Astrocyte of the spinal cord (primary cell): Measurements from ENCODE around the gene UNC79.

ENCODE experiments used
- DNase-seq: peaks from one replicate; pipeline ENCODE4 v3.0.0; 2011; ENCODE audit warnings: low read depth, low spot score
- H3K4me3 ChIP-seq: 2 replicates; pipeline ENCODE4 v1.5.1; 2011; ENCODE audit warnings: low read depth, mild to moderate bottlenecking, low read length, moderate library complexity
- in situ Hi-C: cut with HindIII; loops from 2 replicates; pipeline ENCODE4 v1.10.0; 2017; ENCODE audit warnings: low sequenced_read_pairs
- TF ChIP-seq, protein P1 (sequence below): IDR thresholded peaks from 2 replicates; pipeline ENCODE4 v1.5.1; 2012; ENCODE audit warnings: low read depth, mild to moderate bottlenecking, low read length, inconsistent platforms

UNC79 gene

DNA sequence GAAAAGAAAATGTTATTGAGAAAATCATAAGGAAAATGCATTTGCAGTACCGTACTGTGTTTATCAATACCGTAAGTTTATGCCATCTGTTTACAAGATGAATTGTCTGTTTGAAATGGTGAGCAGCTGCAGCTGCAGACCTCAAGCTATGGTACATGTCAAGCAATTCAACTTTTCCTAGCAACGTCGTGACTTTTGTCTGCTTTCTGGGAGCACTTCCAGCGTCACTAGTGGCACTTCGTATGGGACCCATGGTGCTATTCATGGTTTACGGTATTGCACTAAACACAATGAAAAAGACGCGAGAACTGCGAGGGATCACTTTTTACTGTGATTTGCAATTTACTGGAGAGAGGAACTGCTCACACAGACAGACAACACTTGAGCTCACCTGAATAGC, 160.8 kb downstream of the UNC79 start:
- TF ChIP-seq, protein P1, sequence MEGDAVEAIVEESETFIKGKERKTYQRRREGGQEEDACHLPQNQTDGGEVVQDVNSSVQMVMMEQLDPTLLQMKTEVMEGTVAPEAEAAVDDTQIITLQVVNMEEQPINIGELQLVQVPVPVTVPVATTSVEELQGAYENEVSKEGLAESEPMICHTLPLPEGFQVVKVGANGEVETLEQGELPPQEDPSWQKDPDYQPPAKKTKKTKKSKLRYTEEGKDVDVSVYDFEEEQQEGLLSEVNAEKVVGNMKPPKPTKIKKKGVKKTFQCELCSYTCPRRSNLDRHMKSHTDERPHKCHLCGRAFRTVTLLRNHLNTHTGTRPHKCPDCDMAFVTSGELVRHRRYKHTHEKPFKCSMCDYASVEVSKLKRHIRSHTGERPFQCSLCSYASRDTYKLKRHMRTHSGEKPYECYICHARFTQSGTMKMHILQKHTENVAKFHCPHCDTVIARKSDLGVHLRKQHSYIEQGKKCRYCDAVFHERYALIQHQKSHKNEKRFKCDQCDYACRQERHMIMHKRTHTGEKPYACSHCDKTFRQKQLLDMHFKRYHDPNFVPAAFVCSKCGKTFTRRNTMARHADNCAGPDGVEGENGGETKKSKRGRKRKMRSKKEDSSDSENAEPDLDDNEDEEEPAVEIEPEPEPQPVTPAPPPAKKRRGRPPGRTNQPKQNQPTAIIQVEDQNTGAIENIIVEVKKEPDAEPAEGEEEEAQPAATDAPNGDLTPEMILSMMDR: no peak
- no peak overlapping the region for H3K4me3 ChIP-seq
- in situ Hi-C loops: no loop called here
- no peak for DNase-seq

DNA sequence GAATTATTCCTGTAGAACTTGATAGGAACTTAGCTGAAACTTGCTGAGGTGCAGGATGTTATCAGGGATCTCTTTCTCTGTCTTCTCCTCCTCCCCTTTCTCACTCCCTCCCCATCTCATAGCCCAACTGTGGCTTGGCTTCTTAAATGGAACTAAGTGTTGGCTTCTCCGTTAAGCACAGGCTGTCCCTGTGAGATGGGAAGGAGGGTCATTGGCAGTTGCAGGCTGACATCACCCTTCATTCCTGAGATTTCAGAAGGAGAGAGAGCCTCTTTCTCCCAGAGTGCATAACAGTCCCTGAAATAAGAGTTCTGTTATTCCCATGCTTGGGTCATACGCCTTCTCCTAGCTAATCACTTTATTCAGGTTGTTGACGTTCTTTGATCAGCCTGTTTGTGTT, 162.0 kb downstream of the UNC79 start:
- DNase-seq: no peak
- no peak overlapping the region for H3K4me3 ChIP-seq
- in situ Hi-C loops: no loop called here
- TF ChIP-seq, protein P1: no peak

DNA sequence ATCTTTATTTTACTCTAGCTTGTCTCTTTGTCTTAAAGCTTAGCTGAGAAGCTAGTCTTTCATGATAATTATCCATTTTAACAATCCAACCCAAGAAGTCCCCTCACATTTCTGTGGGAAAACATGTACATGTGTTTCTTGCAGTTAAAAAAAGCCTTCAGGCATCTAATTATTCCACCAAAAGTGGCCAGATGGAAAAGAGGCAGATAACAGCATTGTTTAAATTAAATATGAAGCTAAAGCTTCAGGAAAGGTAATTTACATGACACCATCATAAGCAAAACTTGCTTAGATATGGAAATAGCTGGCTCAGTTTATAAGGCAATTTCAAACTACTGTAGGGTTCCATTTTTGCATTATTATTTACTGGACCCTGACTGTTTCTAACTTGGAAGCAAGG, 175.4 kb downstream of the UNC79 start:
- in situ Hi-C loops: no loop called here
- TF ChIP-seq, protein P1: no peak
- DNase-seq: no peak
- no peak overlapping the region for H3K4me3 ChIP-seq

DNA sequence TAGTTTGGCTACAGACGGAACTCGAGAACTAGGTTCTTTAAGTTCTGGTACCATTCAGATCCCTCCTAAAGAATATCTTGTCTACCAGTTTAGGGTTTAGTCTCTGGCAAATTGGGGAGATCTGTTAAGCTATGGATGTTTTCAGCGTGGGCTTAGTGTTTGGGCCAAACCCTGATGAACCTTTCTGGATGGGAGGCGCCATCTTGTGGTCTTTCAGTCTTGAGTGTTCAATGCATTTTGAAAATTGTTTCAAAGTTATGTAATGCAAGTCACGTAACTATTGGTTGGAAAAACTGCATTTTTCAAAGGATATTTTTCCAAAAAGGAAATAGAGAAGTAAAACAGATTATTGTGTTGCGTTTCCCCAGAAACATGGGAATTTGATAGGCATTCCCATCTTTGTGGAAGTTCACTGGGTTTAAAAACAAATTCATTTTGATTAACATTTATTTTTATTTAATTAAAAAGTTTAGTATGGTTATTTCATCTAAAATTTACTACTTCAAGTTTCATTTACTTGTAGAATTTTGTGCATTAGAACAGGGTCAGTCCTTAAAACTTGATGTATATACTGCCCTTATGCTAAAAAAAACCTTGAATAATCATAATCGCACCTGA, 188.5 kb downstream of the UNC79 start:
- no peak overlapping the region for H3K4me3 ChIP-seq
- TF ChIP-seq, protein P1: peak; percentile 57
- in situ Hi-C loops: no loop called here
- peak; percentile 30 for DNase-seq

DNA sequence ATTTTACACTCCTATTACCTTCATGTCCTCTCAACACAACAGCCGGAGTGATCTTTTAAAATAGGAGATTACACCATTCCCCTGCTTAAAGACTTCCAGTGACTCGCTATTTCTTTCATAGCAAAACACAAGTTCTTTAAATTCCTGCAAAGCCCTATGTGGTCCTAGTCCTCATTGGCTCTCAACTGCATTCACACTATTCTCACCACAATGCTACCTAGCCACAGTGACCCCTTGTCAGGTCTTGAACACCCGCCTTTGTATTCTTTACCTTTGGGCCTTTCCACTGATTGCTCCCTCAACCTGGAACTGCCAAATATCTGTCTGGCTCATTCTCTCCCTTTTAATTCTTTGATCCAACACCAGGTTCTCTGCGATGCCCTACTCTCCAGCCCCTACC, 197.3 kb downstream of the UNC79 start:
- TF ChIP-seq, protein P1: no peak
- H3K4me3 ChIP-seq: no peak overlapping the region
- in situ Hi-C loops: no loop called here
- no peak for DNase-seq

DNA sequence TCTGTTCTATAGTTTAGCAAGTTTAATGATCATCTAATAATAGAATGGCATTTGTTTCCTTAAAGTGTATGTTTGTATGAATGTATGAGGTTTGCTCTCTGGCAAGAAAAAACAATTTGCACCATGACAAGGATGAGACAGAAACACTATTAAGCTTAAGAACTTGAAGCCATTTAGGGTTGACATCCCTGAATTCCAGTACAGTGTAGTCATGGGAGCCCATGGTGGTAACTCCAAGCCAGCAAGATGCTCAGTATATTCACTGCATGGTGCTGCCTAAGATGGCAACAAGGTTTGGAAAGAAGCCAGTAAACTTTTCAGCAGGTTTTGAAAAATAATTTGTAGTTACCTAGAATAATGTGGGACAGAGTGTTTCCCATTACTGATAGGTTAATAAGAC, 198.9 kb downstream of the UNC79 start:
- in situ Hi-C loops: no loop called here
- TF ChIP-seq, protein P1: no peak
- H3K4me3 ChIP-seq: no peak overlapping the region
- DNase-seq: no peak

DNA sequence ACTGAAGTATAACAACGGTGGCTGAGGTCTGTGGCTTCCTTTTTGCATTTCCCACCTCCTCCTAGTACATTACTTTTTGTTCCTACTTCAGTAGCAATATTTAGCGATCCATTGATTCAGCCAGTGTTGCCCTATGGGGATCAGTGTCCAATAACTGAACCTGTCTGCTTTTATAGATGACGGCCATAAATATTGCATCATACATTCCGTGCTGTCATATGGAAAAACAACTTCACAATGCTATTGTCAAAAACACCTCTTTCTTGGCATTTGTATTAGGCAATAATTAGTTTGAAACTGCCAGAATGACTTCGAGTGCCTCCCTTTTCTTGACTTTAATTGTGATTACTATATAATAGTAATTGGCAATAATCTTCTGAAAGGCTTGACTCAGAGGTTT, 208.1 kb downstream of the UNC79 start:
- DNase-seq: no peak
- TF ChIP-seq, protein P1: no peak
- no peak overlapping the region for H3K4me3 ChIP-seq
- in situ Hi-C loops: no loop called here
